ENCODE measurements around the gene URM1.

- no peak for TF ChIP-seq CTCF (IDR thresholded peaks at IDR 0.05)
- no peak for TF ChIP-seq POLR2A (IDR thresholded peaks at IDR 0.05)
Measured at GRCh38 chr9:128335914-128336313, 35.3 kb upstream of the URM1 start.
